ENCODE measurements around the gene MINDY4B.

The MINDY4B gene

DNA sequence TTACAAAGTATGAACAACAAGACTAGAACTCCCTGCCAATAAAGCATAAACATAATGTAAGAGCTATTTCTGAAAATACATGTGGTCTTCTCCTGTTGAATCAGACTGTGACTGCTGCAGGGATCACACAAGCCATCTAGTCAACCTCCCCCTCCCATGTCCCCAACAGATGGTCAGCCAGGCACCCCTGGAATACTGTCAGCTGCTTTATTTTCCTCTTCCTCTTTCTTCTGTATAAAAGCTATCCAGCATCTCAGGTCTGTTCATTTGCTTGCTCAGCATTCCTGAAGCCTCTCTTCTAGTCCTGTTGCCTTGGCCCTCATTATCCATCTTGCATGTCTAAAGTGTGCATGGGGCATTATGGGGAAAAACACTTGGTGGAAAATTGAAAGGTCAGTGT, 6.5 kb upstream of the MINDY4B start:
- no peak overlapping the region for H3K9ac ChIP-seq (ENCODE audit: low read length)
- H3K4me2 ChIP-seq (ENCODE audit: low read length): no peak overlapping the region
- H3K36me3 ChIP-seq (ENCODE audit: control insufficient read depth, insufficient read depth, low read length): no peaks in the 10 kb centered on the region
- H2AK5ac ChIP-seq (ENCODE audit: low read length): no peak overlapping the region
- no peaks in the 10 kb centered on the region for H3K79me2 ChIP-seq (ENCODE audit: control insufficient read depth, insufficient read depth, low read length)
- H2BK120ac ChIP-seq (ENCODE audit: low read depth, low read length): no peak overlapping the region
- H4K8ac ChIP-seq (ENCODE audit: low read depth, low read length): no peak overlapping the region
- no peaks in the 10 kb centered on the region for H3K4me1 ChIP-seq (ENCODE audit: control insufficient read depth, low read depth, low read length)
- H3K4ac ChIP-seq (ENCODE audit: low read depth, low read length): no peak overlapping the region
- H3K27me3 ChIP-seq (ENCODE audit: insufficient read depth, low read length, poor library complexity): no peaks in the 10 kb centered on the region
- H3K23ac ChIP-seq (ENCODE audit: low read length): no peak overlapping the region
- no peak overlapping the region for H4K5ac ChIP-seq (ENCODE audit: low read length)
- H3K27ac ChIP-seq (ENCODE audit: low read depth, low read length): no peak overlapping the region
- H3K79me1 ChIP-seq (ENCODE audit: low read length): no peaks in the 10 kb centered on the region
- H2BK15ac ChIP-seq (replicated peaks; ENCODE audit: low read depth): no peak overlapping the region
- no peak overlapping the region for H3K18ac ChIP-seq (ENCODE audit: low read length)
- H3K56ac ChIP-seq (ENCODE audit: low read length): no peak overlapping the region
- H3K4me3 ChIP-seq (ENCODE audit: low read length): no peak overlapping the region
- no peak for DNase-seq
- H2BK5ac ChIP-seq (ENCODE audit: low read length): no peak overlapping the region

DNA sequence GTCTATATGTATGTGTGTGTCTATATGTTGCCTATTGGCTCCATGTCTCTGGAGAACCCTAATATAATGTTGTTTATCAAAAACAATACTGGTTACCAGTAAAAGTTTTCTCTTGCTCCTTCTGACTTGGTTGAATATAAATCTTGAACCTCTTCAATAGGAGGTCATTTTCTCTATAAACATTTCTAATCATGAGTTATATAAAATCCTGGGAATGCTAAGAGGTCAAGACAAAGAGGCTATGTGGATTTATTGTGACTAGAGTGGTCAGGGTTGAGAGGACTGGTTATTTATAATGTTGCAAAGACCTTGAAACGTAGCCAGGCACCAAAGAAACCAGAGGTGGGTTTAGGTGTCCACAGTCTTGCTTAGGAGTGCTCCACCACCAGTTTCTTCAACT, 1.2 kb upstream of the MINDY4B start:
- H3K4me2 ChIP-seq (ENCODE audit: low read length): no peak overlapping the region
- no peak overlapping the region for H2BK15ac ChIP-seq (replicated peaks; ENCODE audit: low read depth)
- H2AK5ac ChIP-seq (ENCODE audit: low read length): no peak overlapping the region
- no peaks in the 10 kb centered on the region for H3K79me1 ChIP-seq (ENCODE audit: low read length)
- H3K27ac ChIP-seq (ENCODE audit: low read depth, low read length): no peak overlapping the region
- H3K4ac ChIP-seq (ENCODE audit: low read depth, low read length): no peak overlapping the region
- H3K27me3 ChIP-seq (ENCODE audit: insufficient read depth, low read length, poor library complexity): no peaks in the 10 kb centered on the region
- no peak overlapping the region for H3K18ac ChIP-seq (ENCODE audit: low read length)
- H4K8ac ChIP-seq (ENCODE audit: low read depth, low read length): no peak overlapping the region
- no peak for DNase-seq
- no peaks in the 10 kb centered on the region for H3K36me3 ChIP-seq (ENCODE audit: control insufficient read depth, insufficient read depth, low read length)
- no peaks in the 10 kb centered on the region for H3K4me1 ChIP-seq (ENCODE audit: control insufficient read depth, low read depth, low read length)
- H3K79me2 ChIP-seq (ENCODE audit: control insufficient read depth, insufficient read depth, low read length): no peaks in the 10 kb centered on the region
- no peak overlapping the region for H3K4me3 ChIP-seq (ENCODE audit: low read length)
- no peak overlapping the region for H4K5ac ChIP-seq (ENCODE audit: low read length)
- H3K56ac ChIP-seq (ENCODE audit: low read length): no peak overlapping the region
- WGBS (ENCODE audit: extremely low coverage, insufficient coverage, low lambda C conversion rate): no CpG with 5 or more reads among the region's 1 CpG
- no peak overlapping the region for H3K23ac ChIP-seq (ENCODE audit: low read length)
- H2BK5ac ChIP-seq (ENCODE audit: low read length): no peak overlapping the region
- H3K9ac ChIP-seq (ENCODE audit: low read length): no peak overlapping the region
- H2BK120ac ChIP-seq (ENCODE audit: low read depth, low read length): no peak overlapping the region

DNA sequence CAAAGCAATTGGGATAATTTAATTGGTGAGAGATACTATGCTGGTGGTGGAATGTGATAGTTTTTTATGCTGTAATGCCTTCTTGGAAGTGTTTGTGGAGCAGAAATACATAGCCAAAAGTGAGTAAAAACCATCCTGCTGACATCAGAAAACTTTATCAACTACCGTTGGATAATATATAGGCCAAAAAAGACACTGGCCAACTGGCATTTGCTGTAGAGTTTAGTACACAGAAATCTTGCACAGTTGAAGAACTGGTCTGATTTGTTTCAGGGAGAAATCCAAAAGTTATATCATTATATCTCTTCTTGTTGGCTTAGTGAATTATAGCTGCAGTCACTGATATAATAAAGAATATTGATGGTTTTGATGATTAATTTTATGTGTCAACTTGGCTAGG, 507 bp upstream of the MINDY4B start:
- H3K79me2 ChIP-seq (ENCODE audit: control insufficient read depth, insufficient read depth, low read length): no peaks in the 10 kb centered on the region
- H3K4me3 ChIP-seq (ENCODE audit: low read length): no peak overlapping the region
- no peak overlapping the region for H3K18ac ChIP-seq (ENCODE audit: low read length)
- no peak overlapping the region for H2BK15ac ChIP-seq (replicated peaks; ENCODE audit: low read depth)
- no CpG with 5 or more reads among the region's 1 CpG for WGBS (ENCODE audit: extremely low coverage, insufficient coverage, low lambda C conversion rate)
- no peak for DNase-seq
- no peaks in the 10 kb centered on the region for H3K27me3 ChIP-seq (ENCODE audit: insufficient read depth, low read length, poor library complexity)
- H3K4ac ChIP-seq (ENCODE audit: low read depth, low read length): no peak overlapping the region
- H3K56ac ChIP-seq (ENCODE audit: low read length): no peak overlapping the region
- no peaks in the 10 kb centered on the region for H3K4me1 ChIP-seq (ENCODE audit: control insufficient read depth, low read depth, low read length)
- H3K79me1 ChIP-seq (ENCODE audit: low read length): no peaks in the 10 kb centered on the region
- H3K36me3 ChIP-seq (ENCODE audit: control insufficient read depth, insufficient read depth, low read length): no peaks in the 10 kb centered on the region
- no peak overlapping the region for H2BK120ac ChIP-seq (ENCODE audit: low read depth, low read length)
- H3K4me2 ChIP-seq (ENCODE audit: low read length): no peak overlapping the region
- H3K27ac ChIP-seq (ENCODE audit: low read depth, low read length): no peak overlapping the region
- no peak overlapping the region for H4K5ac ChIP-seq (ENCODE audit: low read length)
- H3K9ac ChIP-seq (ENCODE audit: low read length): no peak overlapping the region
- H2BK5ac ChIP-seq (ENCODE audit: low read length): no peak overlapping the region
- H3K23ac ChIP-seq (ENCODE audit: low read length): no peak overlapping the region
- H4K8ac ChIP-seq (ENCODE audit: low read depth, low read length): no peak overlapping the region
- no peak overlapping the region for H2AK5ac ChIP-seq (ENCODE audit: low read length)

DNA sequence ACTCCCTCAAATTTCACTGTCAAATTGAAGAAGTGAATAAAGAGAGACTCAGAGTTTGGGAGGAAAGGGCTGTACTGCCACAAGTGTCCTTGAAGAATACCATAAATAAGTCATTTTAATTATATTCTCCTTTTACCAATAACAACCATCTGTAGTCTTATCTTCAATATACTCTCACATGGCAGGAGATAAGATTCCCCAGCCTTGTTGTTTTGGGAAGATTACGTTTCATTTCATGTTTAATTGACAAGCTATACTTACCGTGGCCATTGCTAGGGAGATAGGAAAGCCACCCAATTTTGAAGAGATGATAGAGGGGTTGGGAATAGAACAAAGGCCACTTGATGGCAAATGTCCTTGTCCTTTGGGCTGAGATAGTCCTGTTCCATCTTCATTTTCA, 2.3 kb downstream of the MINDY4B start:
- Histone ChIP-seq H2BK5ac (ENCODE audit: low read length) (no peak overlapping the region), H3K9ac (ENCODE audit: low read length) (no peak overlapping the region), H4K8ac (ENCODE audit: low read depth, low read length) (no peak overlapping the region), H3K79me1 (ENCODE audit: low read length) (no peaks in the 10 kb centered on the region), H3K4me2 (ENCODE audit: low read length) (no peak overlapping the region), H3K56ac (ENCODE audit: low read length) (no peak overlapping the region), H3K36me3 (ENCODE audit: control insufficient read depth, insufficient read depth, low read length) (no peaks in the 10 kb centered on the region), H3K79me2 (ENCODE audit: control insufficient read depth, insufficient read depth, low read length) (no peaks in the 10 kb centered on the region), H3K4ac (ENCODE audit: low read depth, low read length) (no peak overlapping the region), H3K4me3 (ENCODE audit: low read length) (no peak overlapping the region), H3K4me1 (ENCODE audit: control insufficient read depth, low read depth, low read length) (no peaks in the 10 kb centered on the region), H2AK5ac (ENCODE audit: low read length) (no peak overlapping the region), H3K23ac (ENCODE audit: low read length) (no peak overlapping the region), H3K27ac (ENCODE audit: low read depth, low read length) (no peak overlapping the region), H2BK15ac (replicated peaks; ENCODE audit: low read depth) (no peak overlapping the region), H2BK120ac (ENCODE audit: low read depth, low read length) (no peak overlapping the region), H3K18ac (ENCODE audit: low read length) (no peak overlapping the region), H4K5ac (ENCODE audit: low read length) (no peak overlapping the region), H3K27me3 (ENCODE audit: insufficient read depth, low read length, poor library complexity) (no peaks in the 10 kb centered on the region)
- no peak for DNase-seq
- WGBS (ENCODE audit: extremely low coverage, insufficient coverage, low lambda C conversion rate): no CpG with 5 or more reads among the region's 2 CpGs

DNA sequence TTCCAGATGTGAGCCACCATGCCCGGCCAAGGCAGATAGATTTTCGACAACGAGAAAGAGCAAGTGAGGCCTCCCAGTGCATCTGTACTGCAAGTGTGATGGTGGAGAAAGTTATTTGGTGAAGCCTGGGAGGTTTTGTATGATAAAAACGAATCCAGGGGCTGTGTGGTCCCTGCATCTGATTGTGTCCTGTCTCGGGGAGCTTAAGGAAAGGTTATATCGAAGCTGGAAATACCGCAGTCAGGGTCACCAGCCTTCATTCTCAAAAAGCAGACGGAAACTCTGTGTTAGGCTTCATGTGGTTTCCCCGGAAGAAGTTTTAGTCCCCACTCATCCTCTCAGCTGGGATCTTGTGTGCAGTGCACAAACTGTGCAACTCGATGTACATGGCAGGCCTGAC, 3.4 kb downstream of the MINDY4B start:
- H3K23ac ChIP-seq (ENCODE audit: low read length): no peak overlapping the region
- H3K4me3 ChIP-seq (ENCODE audit: low read length): no peak overlapping the region
- no peaks in the 10 kb centered on the region for H3K79me1 ChIP-seq (ENCODE audit: low read length)
- no peak overlapping the region for H2BK5ac ChIP-seq (ENCODE audit: low read length)
- H3K4ac ChIP-seq (ENCODE audit: low read depth, low read length): no peak overlapping the region
- H2AK5ac ChIP-seq (ENCODE audit: low read length): no peak overlapping the region
- WGBS (ENCODE audit: extremely low coverage, insufficient coverage, low lambda C conversion rate): no CpG with 5 or more reads among the region's 10 CpGs
- no peaks in the 10 kb centered on the region for H3K27me3 ChIP-seq (ENCODE audit: insufficient read depth, low read length, poor library complexity)
- no peak overlapping the region for H2BK15ac ChIP-seq (replicated peaks; ENCODE audit: low read depth)
- no peak overlapping the region for H3K4me2 ChIP-seq (ENCODE audit: low read length)
- H3K56ac ChIP-seq (ENCODE audit: low read length): no peak overlapping the region
- no peak for DNase-seq
- H3K36me3 ChIP-seq (ENCODE audit: control insufficient read depth, insufficient read depth, low read length): no peaks in the 10 kb centered on the region
- no peak overlapping the region for H3K18ac ChIP-seq (ENCODE audit: low read length)
- H4K8ac ChIP-seq (ENCODE audit: low read depth, low read length): no peak overlapping the region
- no peaks in the 10 kb centered on the region for H3K4me1 ChIP-seq (ENCODE audit: control insufficient read depth, low read depth, low read length)
- H3K79me2 ChIP-seq (ENCODE audit: control insufficient read depth, insufficient read depth, low read length): no peaks in the 10 kb centered on the region
- no peak overlapping the region for H2BK120ac ChIP-seq (ENCODE audit: low read depth, low read length)
- no peak overlapping the region for H3K27ac ChIP-seq (ENCODE audit: low read depth, low read length)
- no peak overlapping the region for H4K5ac ChIP-seq (ENCODE audit: low read length)
- no peak overlapping the region for H3K9ac ChIP-seq (ENCODE audit: low read length)

DNA sequence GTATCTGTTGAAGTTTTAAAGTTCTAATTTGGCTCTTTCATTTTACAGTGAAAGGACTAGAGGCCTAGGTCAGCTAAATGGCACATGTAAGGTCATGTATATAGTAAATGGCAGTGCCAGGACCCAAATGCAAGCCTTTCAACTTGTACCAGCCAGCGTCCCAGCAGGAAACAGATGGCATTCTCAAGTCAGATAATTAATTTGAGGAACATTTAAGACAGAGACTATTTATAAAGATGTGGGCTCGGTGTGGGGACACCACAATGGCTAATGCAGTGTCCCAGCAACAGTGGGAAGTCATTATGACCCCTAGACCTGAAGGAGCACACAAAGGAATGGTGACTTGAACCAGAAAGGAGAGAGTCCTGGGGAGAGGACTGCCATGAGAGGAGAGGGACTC, 6.1 kb downstream of the MINDY4B start:
- no peak overlapping the region for H2AK5ac ChIP-seq (ENCODE audit: low read length)
- no peak overlapping the region for H3K4me3 ChIP-seq (ENCODE audit: low read length)
- no peak overlapping the region for H3K4ac ChIP-seq (ENCODE audit: low read depth, low read length)
- no peak overlapping the region for H2BK120ac ChIP-seq (ENCODE audit: low read depth, low read length)
- no peak overlapping the region for H4K8ac ChIP-seq (ENCODE audit: low read depth, low read length)
- no CpG with 5 or more reads among the region's 2 CpGs for WGBS (ENCODE audit: extremely low coverage, insufficient coverage, low lambda C conversion rate)
- no peak overlapping the region for H3K4me2 ChIP-seq (ENCODE audit: low read length)
- no peak overlapping the region for H2BK5ac ChIP-seq (ENCODE audit: low read length)
- H3K56ac ChIP-seq (ENCODE audit: low read length): no peak overlapping the region
- H3K18ac ChIP-seq (ENCODE audit: low read length): no peak overlapping the region
- no peak for DNase-seq
- no peak overlapping the region for H3K27ac ChIP-seq (ENCODE audit: low read depth, low read length)
- no peaks in the 10 kb centered on the region for H3K79me1 ChIP-seq (ENCODE audit: low read length)
- H3K36me3 ChIP-seq (ENCODE audit: control insufficient read depth, insufficient read depth, low read length): no peaks in the 10 kb centered on the region
- H3K4me1 ChIP-seq (ENCODE audit: control insufficient read depth, low read depth, low read length): no peaks in the 10 kb centered on the region
- H3K27me3 ChIP-seq (ENCODE audit: insufficient read depth, low read length, poor library complexity): no peaks in the 10 kb centered on the region
- no peak overlapping the region for H3K23ac ChIP-seq (ENCODE audit: low read length)
- H4K5ac ChIP-seq (ENCODE audit: low read length): no peak overlapping the region
- no peak overlapping the region for H3K9ac ChIP-seq (ENCODE audit: low read length)
- H2BK15ac ChIP-seq (replicated peaks; ENCODE audit: low read depth): no peak overlapping the region
- no peaks in the 10 kb centered on the region for H3K79me2 ChIP-seq (ENCODE audit: control insufficient read depth, insufficient read depth, low read length)

Data from mesendoderm (in vitro differentiated cells).